ENCODE measurements around the gene SRSF5. TPM values are rescaled to one million over a fixed set of nuclear protein-coding genes. Genes with fewer than 3 reads are reported as not detected.

SRSF5 gene
- total and polyA plus RNA-seq, 2 donors (not counting 3 experiments of a cell fraction or from before 2014, with no cell fraction given): 192 to 253 TPM

DNA sequence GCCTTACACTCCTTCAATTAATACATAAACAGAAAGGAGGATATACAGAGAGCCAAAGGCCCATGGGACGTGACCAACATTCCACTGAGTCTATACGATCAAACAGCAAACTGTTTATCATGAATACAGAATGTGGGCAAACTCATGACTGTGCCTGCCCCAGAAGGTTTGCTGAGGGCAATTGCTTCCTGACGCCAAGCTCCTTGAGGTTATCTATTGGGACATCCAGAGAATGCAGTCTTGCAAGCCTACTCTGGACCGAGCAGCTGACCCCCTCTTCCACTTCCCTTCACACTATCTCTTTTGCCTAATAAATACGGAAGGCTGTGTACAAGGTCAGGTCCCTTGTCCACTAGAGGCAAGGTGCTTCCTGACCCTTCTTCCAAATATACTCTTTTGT lies 48.6 kb downstream of the SRSF5 start:
- H3K9me3 ChIP-seq (replicated peaks; ENCODE audit: control insufficient read depth, insufficient read depth, low read length): no peaks in the 10 kb centered on the region
- H4K20me1 ChIP-seq (replicated peaks; ENCODE audit: control insufficient read depth, extremely low read depth, insufficient read depth, low read length): no peaks in the 10 kb centered on the region
- dilution Hi-C loops (cut with MboI; ENCODE audit: extremely low pct_ligation_motif_present, low sequenced_read_pairs): no loop called here
- H3K9me1 ChIP-seq (replicated peaks; ENCODE audit: control insufficient read depth, extremely low read depth, insufficient read depth, low read length): no peaks in the 10 kb centered on the region
- DNase-seq (ENCODE audit: low read depth, low spot score) (no peak), FAIRE-seq (no peak)
- H3K27me3 ChIP-seq (ENCODE audit: control insufficient read depth in 2 of 2, insufficient read depth in 2 of 2, low read length in 2 of 2): peaks cover 4 to 14% of the 10 kb centered on the region in 2 experiments
- no peaks in the 10 kb centered on the region for H3K4me1 ChIP-seq (ENCODE audit: control insufficient read depth, extremely low read depth, insufficient read depth, low read length)
- no peak overlapping the region for H3K4me2 ChIP-seq (ENCODE audit: insufficient read depth, low read length)
- ChIA-PET CTCF (interaction anchor here (0.8 to 9.8 kb wide), 2 partner anchors 85 to 213 kb away, joined by 3 to 255 read pairs; no protein-coding TSS in a partner anchor), POLR2A (no interaction called here)
- no peak overlapping the region for H3K9ac ChIP-seq (replicated peaks; ENCODE audit: extremely low read depth, insufficient read depth, low read length)
- H3K36me3 ChIP-seq (ENCODE audit: control insufficient read depth in 2 of 2, extremely low read depth in 1 of 2, insufficient read depth in 2 of 2, low read length in 2 of 2): no peaks in the 10 kb centered on the region
- no peak overlapping the region for H3K4me3 ChIP-seq (replicated peaks in 1 of 3; ENCODE audit: insufficient read depth in 1 of 3, low read depth in 1 of 3, low read length in 3 of 3)
- H3K27ac ChIP-seq (ENCODE audit: insufficient read depth, low read depth, low read length): no peak overlapping the region
- TF ChIP-seq GATA2 (IDR thresholded peaks at IDR 0.05; ENCODE audit: insufficient read depth, insufficient read length, low read depth, low read length) (no peak), EZH2 (IDR thresholded peaks at IDR 0.05; ENCODE audit: borderline replicate concordance, low read depth, low read length, severe bottlenecking) (no peak), CTCF (IDR thresholded peaks at IDR 0.05; ENCODE audit: extremely low read depth in 1 of 2, insufficient read depth in 1 of 2, low read depth in 1 of 2, low read length in 2 of 2) (no peak)
- BruUV-seq (replicated peaks): no TSS peak
- intact Hi-C loops (cut with micrococcal nuclease): loop anchor here (5.0 kb wide), 2 partner anchors 228 to 502 kb away; no protein-coding TSS in a partner anchor
- H3K79me2 ChIP-seq (ENCODE audit: control insufficient read depth, insufficient read depth, low read length): no peaks in the 10 kb centered on the region
- no peak overlapping the region for H2AFZ ChIP-seq (ENCODE audit: low read depth, low read length)

- no peaks in the 10 kb centered on the region for H3K4me1 ChIP-seq (ENCODE audit: control insufficient read depth, extremely low read depth, insufficient read depth, low read length)
- H3K4me2 ChIP-seq (ENCODE audit: insufficient read depth, low read length): no peak overlapping the region
- ChIA-PET CTCF (interaction anchor here (6.1 to 9.8 kb wide), 2 partner anchors 212 to 257 kb away, joined by 61 to 255 read pairs; no protein-coding TSS in a partner anchor), POLR2A (no interaction called here)
- DNase-seq (ENCODE audit: low read depth, low spot score): no peak
- no peak overlapping the region for H3K4me3 ChIP-seq (replicated peaks in 1 of 3; ENCODE audit: insufficient read depth in 1 of 3, low read depth in 1 of 3, low read length in 3 of 3)
- H3K9ac ChIP-seq (replicated peaks; ENCODE audit: extremely low read depth, insufficient read depth, low read length): no peak overlapping the region
- H3K27ac ChIP-seq (ENCODE audit: insufficient read depth, low read depth, low read length): no peak overlapping the region
- H3K9me3 ChIP-seq (replicated peaks; ENCODE audit: control insufficient read depth, insufficient read depth, low read length): no peaks in the 10 kb centered on the region
- dilution Hi-C loops (cut with MboI; ENCODE audit: extremely low pct_ligation_motif_present, low sequenced_read_pairs): no loop called here
- intact Hi-C loops (cut with micrococcal nuclease): loop anchor here (5.0 kb wide), 2 partner anchors 229 to 501 kb away; no protein-coding TSS in a partner anchor
- H3K27me3 ChIP-seq (ENCODE audit: control insufficient read depth in 2 of 2, insufficient read depth in 2 of 2, low read length in 2 of 2): peaks cover 4 to 14% of the 10 kb centered on the region in 2 experiments
- FAIRE-seq: no peak
- no peak for TF ChIP-seq EZH2 (IDR thresholded peaks at IDR 0.05; ENCODE audit: borderline replicate concordance, low read depth, low read length, severe bottlenecking)
- TF ChIP-seq, protein P1, sequence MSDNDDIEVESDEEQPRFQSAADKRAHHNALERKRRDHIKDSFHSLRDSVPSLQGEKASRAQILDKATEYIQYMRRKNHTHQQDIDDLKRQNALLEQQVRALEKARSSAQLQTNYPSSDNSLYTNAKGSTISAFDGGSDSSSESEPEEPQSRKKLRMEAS (IDR thresholded peaks at IDR 0.05; ENCODE audit: insufficient read depth, insufficient read length): no peak
- TF ChIP-seq JUN (IDR thresholded peaks at IDR 0.05; ENCODE audit: borderline replicate concordance, insufficient read depth, insufficient read length, low read depth): no peak
- no peak for TF ChIP-seq FOS (IDR thresholded peaks at IDR 0.05; ENCODE audit: borderline replicate concordance, insufficient read depth, low read length)
- no peak for TF ChIP-seq CTCF (IDR thresholded peaks at IDR 0.05; ENCODE audit: extremely low read depth in 1 of 2, insufficient read depth in 1 of 2, low read depth in 1 of 2, low read length in 2 of 2)
- TF ChIP-seq MYC (IDR thresholded peaks at IDR 0.05; ENCODE audit: low read depth, low read length): no peak
- TF ChIP-seq GATA2 (IDR thresholded peaks at IDR 0.05; ENCODE audit: insufficient read depth, insufficient read length, low read depth, low read length): no peak
- no peak for TF ChIP-seq POLR2A (IDR thresholded peaks at IDR 0.05; ENCODE audit: low read depth, low read length)
- no peak for TF ChIP-seq POLR2AphosphoS5 (IDR thresholded peaks at IDR 0.05; ENCODE audit: insufficient read depth, low read depth, low read length)
- H3K9me1 ChIP-seq (replicated peaks; ENCODE audit: control insufficient read depth, extremely low read depth, insufficient read depth, low read length): no peaks in the 10 kb centered on the region
- no peaks in the 10 kb centered on the region for H4K20me1 ChIP-seq (replicated peaks; ENCODE audit: control insufficient read depth, extremely low read depth, insufficient read depth, low read length)
- H3K79me2 ChIP-seq (ENCODE audit: control insufficient read depth, insufficient read depth, low read length): no peaks in the 10 kb centered on the region
- no peaks in the 10 kb centered on the region for H3K36me3 ChIP-seq (ENCODE audit: control insufficient read depth in 2 of 2, extremely low read depth in 1 of 2, insufficient read depth in 2 of 2, low read length in 2 of 2)
- BruUV-seq (replicated peaks): no TSS peak
- no peak overlapping the region for H2AFZ ChIP-seq (ENCODE audit: low read depth, low read length)
These were observed 49.3 kb downstream of the SRSF5 start for GRCh38 chr14:69816216-69816615.

All from endothelial cell of umbilical vein (primary cell).